Neutrophil (primary cell): ENCODE results near the gene POLG2.
"Not testable (repeated sequence)": the region's sequence is repeated elsewhere in the genome, so short reads cannot be mapped to it uniquely, and the experiment has no call there.

ENCODE experiments used
- H3K27ac ChIP-seq: fragments of 200-600 bp; sonication (generic); 2 replicates; pipeline ENCODE4 v1.5.1; 2016; ENCODE audit warnings: mild to moderate bottlenecking, moderate library complexity
- H3K27me3 ChIP-seq: fragments of 200-600 bp; sonication (generic); 2 replicates; pipeline ENCODE4 v1.6.0; 2016; ENCODE audit warnings: mild to moderate bottlenecking
- H3K36me3 ChIP-seq: fragments of 200-600 bp; sonication (generic); 2 replicates; pipeline ENCODE4 v1.5.1; 2017
- H3K4me1 ChIP-seq, 2 experiments: fragments of 200-600 bp in 1 of 2; sonication (generic) in 1 of 2; 1 replicate in 1 of 2; 2 replicates in 1 of 2; pipeline versions ENCODE4 v1.5.1 to v1.6.1; 2013 to 2016; ENCODE audit warnings: low read depth in 1 of 2, low read length in 1 of 2, mild to moderate bottlenecking in 1 of 2, moderate library complexity in 1 of 2; ENCODE audit not compliant: control insufficient read depth in 1 of 2, insufficient read depth in 1 of 2
- H3K4me3 ChIP-seq, 2 experiments: fragments of 200-600 bp in 1 of 2; sonication (generic) in 1 of 2; 1 replicate in 1 of 2; 2 replicates in 1 of 2; pipeline ENCODE4 v1.5.1; 2013 to 2016; ENCODE audit warnings: low read depth in 1 of 2, low read length in 1 of 2, mild to moderate bottlenecking in 1 of 2, moderate library complexity in 1 of 2
- H3K9me3 ChIP-seq: fragments of 200-600 bp; sonication (generic); 2 replicates; pipeline ENCODE4 v1.5.1; 2016
- CTCF ChIP-seq: fragments of 200-600 bp; sonication (generic); IDR thresholded peaks from 2 replicates; pipeline ENCODE4 v1.5.1; 2016; ENCODE audit warnings: antibody characterized with exemption

Gene POLG2

GRCh38 chr17:64497565-64498035 lies 746 bp upstream of the POLG2 start:
- no peaks in the 10 kb centered on the region for H3K27me3 ChIP-seq
- H3K4me1 ChIP-seq, result peaks cover 32% of the 10 kb centered on the region in 2 experiments
- H3K36me3 ChIP-seq, result peaks cover 58% of the 10 kb centered on the region
- TF ChIP-seq CTCF, result no peak
- H3K4me3 ChIP-seq, result peak overlapping the region; percentile 70 to 85
- H3K9me3 ChIP-seq, result peaks cover 9% of the 10 kb centered on the region
- H3K27ac ChIP-seq, result peak overlapping the region; percentile 83

- H3K27ac ChIP-seq, result peak overlapping the region; percentile 83
- no peak for TF ChIP-seq CTCF
- H3K27me3 ChIP-seq, result no peaks in the 10 kb centered on the region
- H3K9me3 ChIP-seq, result peaks cover 5% of the 10 kb centered on the region
- peaks cover 33 to 34% of the 10 kb centered on the region in 2 experiments for H3K4me1 ChIP-seq
- peak overlapping the region; percentile 70 to 85 for H3K4me3 ChIP-seq
- peaks cover 45% of the 10 kb centered on the region for H3K36me3 ChIP-seq
Observed at GRCh38 chr17:64496348-64496785, 487 bp downstream of the POLG2 start.

- Histone ChIP-seq H3K4me1 (peaks cover 37% of the 10 kb centered on the region in 2 experiments), H3K36me3 (peaks cover 37% of the 10 kb centered on the region)
- H3K4me3 ChIP-seq, H3K9me3 ChIP-seq, H3K27me3 ChIP-seq, H3K27ac ChIP-seq: not testable (repeated sequence)
Observed at GRCh38 chr17:64495300-64495699, 1.6 kb downstream of the POLG2 start.

GRCh38 chr17:64494121-64494520 lies 2.7 kb downstream of the POLG2 start:
- Histone ChIP-seq H3K27me3 (no peaks in the 10 kb centered on the region), H3K36me3 (peaks cover 35% of the 10 kb centered on the region), H3K4me1 (peaks cover 37% of the 10 kb centered on the region in 2 experiments), H3K27ac (no peak overlapping the region), H3K9me3 (no peaks in the 10 kb centered on the region), H3K4me3 (no peak overlapping the region)
- TF ChIP-seq CTCF, result no peak

GRCh38 chr17:64492481-64493109 lies 4.3 kb downstream of the POLG2 start:
- Histone ChIP-seq H3K4me1 (peaks cover 33 to 35% of the 10 kb centered on the region in 2 experiments), H3K9me3 (no peaks in the 10 kb centered on the region), H3K27me3 (no peaks in the 10 kb centered on the region), H3K27ac (no peak overlapping the region), H3K4me3 (no peak overlapping the region), H3K36me3 (peaks cover 23% of the 10 kb centered on the region)
- TF ChIP-seq CTCF, result peak; percentile 60

GRCh38 chr17:64491994-64492393 lies 4.9 kb downstream of the POLG2 start:
- no peak for TF ChIP-seq CTCF
- Histone ChIP-seq H3K4me1 (peaks cover 27 to 29% of the 10 kb centered on the region in 2 experiments), H3K36me3 (peaks cover 27% of the 10 kb centered on the region)

More at GRCh38 chr17:64491994-64492393, 4.9 kb downstream of the POLG2 start:
- Histone ChIP-seq H3K27me3 (no peaks in the 10 kb centered on the region), H3K9me3 (no peaks in the 10 kb centered on the region), H3K4me3 (no peak overlapping the region), H3K27ac (no peak overlapping the region)
